Inflammatory macrophage treated with lipopolysaccharide for 4 hours (primary cell): ENCODE measurements around the gene DIAPH2.
"Not testable (repeated sequence)": the region's sequence is repeated elsewhere in the genome, so short reads cannot be mapped to it uniquely, and the experiment has no call there.

Experiments
- DNase-seq: peaks from one replicate; pipeline ENCODE4 v3.0.0-alpha.2; 2020

Gene DIAPH2

DNA sequence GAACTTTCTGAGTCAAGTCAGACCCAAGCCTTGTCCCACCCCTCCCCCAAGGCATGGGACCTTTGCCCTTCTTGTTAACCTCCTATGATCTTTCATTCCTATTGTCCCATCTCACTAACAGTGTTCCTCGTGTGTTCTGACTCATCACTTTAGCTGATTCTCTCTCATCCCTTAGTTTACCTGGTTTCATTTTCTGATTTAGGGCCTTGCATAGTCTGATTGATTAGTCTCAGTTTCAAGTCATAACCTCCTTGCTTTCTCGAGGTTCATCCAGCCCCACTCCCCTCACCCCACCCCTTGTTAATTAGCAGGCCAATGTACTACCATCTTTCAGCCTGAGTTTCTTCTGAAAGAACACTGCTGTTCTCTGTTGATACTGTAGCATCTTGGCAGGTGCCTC lies 716.5 kb downstream of the DIAPH2 start:
- DNase-seq = no peak

DNA sequence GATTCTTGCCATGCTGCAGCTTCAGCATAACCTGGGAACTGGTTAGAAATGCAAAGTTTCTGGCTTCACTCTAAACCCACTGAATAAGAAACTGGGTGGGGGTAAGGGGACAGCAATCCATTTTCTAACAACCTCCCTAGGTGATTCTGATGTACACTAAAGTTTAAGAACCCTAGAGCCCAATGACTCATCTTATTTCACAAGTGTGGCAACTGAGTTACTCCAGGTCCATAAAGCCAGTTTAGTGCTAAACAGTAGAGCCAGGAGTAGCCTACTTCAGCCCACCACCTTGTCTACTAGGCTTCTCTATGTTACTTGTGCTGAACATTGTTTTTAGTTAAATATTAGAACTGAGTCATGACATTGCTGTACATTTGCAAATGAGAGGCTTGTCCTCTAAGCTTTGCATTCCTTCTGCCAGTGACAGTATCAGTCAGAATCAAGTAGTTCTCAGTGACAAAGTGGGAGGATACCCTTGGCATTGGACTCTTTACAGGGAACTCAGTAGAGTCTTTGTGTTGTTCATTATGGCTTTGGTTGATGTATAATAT lies 717.0 kb downstream of the DIAPH2 start:
- no peak for DNase-seq

DNA sequence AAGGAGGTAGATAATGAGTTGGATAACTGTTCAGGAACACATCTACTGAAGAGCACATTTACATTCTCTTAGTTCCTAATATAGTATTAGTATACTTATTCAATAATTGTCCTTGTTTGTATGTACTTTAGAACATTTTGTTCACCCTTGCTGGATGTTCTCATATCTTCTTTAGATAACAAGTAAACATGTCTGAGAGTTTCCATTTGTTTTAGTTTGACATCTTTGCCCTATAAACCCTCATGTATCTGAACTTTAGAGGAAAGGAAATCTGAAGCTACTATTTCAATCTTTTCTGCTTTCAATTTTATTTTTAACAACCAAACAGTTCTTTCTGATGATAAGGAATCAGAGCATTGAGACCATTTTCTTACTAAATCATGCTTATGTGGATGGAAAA lies 717.7 kb downstream of the DIAPH2 start:
- DNase-seq = no peak

DNA sequence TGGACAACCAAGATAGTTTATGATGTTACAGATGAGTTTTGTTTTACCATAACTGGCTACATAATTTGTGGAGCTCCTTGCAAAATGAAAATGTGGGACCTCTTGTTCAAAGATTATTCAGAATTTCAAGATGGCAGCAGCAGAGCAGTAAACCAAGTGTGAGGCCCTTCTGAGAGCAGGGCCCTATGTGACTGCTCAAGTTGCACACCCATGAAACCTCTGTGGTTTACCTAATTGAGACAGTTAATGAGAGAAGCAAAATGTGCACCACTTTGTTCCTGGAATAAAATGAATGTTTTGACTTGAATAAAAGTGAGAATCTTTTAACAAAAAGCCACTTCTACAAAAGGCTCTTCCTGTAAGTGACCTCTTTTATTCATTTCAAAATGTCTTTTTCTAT lies 718.3 kb downstream of the DIAPH2 start:
- DNase-seq = no peak

DNA sequence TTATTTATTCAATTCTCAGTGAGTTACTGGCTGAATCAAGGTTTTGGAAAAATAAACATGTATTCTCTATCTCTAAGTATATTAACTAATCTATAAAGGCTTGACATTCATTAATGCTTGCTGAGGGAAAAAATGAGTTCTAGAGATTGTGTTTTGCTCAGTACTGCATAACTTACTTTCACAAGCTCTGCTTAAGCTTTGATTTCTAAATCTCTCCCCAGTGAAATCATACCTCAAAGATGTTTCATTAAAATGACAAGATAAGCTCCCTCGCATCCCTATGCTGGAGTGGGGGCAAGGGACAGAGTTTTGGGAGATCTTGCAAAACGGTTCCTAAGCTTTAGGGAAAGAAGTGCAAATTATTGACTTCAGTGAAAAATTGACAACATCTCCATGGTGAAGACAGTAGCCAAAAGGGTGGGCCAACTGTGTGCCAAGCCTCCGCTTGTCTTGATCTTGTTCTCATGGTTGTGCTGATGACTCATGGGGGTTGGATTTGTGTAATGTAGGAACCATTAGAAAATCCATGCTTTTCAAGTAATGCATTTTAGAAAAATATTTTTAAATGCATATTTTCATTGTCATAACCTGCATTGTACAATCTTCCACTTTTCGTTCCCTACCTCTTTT lies 720.5 kb downstream of the DIAPH2 start:
- no peak for DNase-seq

DNA sequence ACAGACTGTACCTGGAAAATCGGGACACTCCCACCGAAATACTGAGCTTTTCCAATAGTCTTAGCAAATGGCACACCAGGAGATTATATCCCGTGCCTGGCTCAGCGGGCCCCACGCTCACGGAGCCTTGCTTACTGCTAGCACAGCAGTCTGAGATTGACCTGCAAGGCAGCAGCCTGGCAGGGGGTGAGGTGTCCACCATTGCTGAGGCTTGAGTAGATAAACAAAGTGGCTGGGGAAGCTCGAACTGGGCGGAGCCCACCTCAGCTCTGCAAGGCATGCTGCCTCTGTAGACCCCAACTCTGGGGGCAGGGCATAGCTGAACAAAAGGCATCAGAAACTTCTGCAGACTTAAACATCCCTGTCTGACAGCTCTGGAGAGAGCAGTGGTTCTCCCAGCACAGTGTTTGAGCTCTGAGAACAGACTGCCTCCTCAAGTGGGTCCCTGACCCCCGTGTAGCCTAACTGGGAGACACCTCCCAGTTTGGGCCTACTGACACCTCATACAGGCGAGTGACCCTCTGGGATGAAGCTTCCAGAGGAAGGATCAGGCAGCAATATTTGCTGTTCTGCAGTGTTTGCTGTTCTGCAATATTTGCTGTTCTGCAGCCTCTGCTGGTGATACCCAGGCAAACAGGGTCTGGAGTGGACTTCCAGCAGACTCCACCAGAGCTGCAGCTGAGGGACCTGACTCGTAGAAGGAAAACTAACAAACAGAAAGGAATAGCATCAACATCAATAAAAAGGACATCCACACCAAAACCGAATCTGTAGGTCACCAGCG lies 725.2 kb downstream of the DIAPH2 start:
- not testable (repeated sequence) for DNase-seq

DNA sequence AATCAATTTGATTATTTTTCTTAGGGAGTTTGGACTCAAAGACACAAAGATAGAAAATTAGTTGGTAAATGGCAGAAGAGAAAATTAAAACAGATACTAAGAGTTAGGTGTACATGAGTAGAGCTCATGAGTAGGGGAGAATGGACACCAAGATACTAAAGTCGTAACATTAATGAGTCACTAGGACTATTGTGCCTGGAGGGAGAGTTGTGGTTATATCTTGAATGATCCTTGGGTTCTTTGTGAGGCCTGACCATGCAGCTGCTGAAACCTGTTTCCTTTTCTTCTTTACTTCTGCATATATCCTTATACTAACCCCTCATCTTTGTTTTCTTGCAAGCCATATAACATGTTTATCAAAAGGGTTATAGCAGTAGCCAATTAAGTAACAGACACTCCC lies 731.8 kb downstream of the DIAPH2 start:
- DNase-seq = no peak

DNA sequence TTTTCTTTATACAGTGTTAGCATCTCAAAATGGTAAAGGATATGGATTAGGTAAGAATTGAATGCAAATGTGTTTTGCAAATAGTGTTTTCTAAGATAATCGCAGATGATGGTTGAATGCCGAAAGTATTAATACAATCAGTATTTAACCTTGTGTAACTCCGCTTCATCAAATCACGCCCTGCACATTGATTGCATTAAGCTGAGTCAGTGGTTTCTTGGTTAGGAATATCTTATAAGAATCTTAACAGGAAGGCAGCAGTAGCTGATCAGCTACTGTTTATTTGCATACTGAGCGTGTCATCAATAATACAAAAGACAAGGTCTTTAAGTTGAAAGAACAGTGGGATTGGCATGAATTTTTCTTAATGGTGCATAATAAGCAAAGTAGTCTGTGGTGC lies 744.5 kb downstream of the DIAPH2 start:
- DNase-seq = no peak

DNA sequence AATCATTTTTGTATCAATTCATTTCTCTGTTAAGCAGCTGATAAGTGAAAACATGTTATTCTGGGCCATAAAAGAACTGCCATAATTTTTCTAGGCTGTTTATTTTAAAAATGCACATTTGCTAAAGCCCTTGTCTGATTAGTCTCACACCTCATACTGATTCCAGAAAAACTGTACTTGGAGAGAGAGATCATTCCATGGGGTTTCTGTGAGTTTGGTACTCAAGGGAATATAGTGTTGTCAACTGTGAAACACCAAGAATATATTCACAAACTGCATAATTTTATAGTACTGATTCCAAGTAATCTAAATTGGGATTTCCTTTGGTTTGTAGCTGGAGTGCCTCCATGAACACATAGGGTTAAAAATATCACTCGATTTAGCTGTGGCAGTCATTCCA lies 746.6 kb downstream of the DIAPH2 start:
- DNase-seq = no peak

DNA sequence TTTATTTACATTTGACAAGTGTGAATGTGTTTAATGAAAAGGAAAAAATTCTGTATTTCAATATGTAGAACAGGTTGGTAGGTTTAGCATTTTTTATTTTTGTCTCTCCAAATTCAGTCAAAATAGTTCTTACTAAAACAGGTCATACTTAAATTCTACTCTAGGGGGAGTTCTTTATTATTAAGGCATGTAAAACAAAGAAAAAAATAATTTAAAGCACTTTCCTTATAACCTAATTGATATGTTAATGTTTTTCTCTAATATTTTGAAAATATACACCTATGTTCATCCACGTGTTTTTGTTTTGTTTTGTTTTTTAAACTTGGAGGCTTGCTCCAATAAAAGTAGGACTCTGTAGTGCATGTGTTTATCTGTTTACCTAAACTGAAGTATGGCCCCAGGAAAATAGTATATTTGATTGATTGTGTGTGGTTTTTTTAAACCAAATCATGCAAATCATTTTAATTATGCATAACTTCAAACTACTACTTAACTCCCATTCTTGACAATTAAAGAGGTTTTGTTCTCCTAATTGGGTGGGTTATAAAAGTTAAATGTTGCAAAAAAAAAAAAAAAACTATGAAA lies 761.7 kb downstream of the DIAPH2 start:
- no peak for DNase-seq

DNA sequence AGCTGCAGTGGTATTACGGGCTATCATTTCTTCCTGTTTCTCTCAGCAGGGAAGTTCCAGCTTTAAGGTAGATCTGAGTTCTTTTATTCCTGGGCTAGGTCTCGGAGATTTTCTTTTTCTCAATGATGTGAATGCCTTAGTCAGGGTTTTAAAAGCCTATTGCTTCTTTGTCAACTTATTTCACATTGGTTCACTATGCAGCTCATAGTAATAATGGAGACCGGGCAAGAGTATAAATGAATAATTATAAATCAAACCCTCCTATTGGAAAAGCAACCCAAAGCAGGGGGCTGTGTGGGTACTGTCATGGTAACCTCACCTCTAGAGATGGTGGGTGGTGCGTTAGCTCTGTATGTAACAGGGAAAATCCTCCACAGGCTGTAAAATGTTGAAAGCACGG lies 762.7 kb downstream of the DIAPH2 start:
- no peak for DNase-seq

DNA sequence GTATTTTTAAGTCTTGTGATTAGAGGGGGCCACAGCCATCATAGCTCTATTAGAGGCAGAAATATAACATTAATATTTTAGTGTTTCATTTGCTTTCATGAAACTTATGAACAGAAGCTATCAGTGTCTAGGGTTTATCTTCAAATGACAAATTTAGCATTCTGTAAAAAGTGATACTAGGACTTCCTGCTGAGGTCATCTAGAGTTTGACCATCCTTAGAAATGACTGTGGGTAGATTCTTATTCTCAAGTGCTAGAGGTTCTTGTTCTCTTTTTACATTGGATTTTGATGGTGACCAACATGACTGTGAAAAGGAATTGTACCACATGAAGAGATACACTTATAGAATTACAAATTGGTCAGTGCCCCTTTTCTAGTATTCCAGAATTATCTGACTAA lies 767.6 kb downstream of the DIAPH2 start:
- no peak for DNase-seq

DNA sequence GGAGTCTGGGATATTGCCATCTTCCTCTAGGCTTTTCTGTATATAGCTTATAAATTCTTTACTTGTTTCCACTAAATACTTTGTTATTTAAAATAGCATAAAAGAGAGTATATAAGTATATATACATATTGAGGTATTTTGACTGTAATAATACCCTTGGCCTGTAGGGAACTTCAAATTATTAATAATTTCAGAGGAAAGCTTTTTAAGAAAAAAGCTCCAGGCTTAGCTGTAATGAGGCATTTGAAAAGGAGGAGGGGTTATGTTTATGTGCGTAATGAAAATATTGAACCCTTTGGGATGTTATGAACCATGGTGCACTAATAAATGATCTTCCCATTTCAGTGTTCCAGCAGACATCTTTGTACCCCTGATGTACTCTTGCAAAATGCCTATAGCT lies 777.1 kb downstream of the DIAPH2 start:
- no peak for DNase-seq

DNA sequence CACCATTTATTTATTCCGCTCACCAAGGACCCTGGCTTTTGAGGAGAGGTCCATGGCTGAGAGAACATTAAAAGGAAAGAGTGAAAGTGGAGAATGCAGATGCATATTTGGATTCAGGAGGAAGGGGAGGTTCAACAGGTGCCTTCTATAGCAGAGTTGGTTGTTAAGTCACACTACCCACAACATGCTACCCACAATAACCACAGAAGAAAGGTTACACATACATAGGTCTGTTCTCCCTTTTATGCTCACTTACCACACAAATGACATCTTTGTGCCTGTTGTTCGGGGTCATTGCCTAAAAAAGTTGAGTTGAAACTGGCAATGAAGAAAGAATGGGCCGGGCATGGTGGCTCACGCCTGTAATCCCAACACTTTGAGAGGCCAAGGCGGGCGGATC lies 786.4 kb downstream of the DIAPH2 start:
- DNase-seq = no peak

DNA sequence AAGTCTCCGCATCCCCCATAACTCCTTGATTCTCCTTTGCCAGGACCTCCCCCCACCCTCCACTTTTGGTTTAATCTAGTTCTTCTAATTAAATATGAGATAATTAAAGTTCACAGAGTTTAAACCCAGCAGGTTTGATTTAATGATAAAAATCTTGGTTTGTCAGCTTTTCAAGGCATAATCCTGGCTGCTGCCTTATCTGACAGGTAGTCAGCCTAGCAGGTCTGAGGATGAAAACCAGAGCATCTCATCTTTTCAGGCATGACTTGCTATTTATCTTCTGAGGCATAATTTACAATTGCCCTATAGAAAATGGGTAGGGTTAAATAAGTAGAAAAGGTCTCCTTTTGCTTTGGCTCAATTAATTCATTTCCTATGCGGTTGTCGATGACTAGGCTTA lies 790.3 kb downstream of the DIAPH2 start:
- no peak for DNase-seq

DNA sequence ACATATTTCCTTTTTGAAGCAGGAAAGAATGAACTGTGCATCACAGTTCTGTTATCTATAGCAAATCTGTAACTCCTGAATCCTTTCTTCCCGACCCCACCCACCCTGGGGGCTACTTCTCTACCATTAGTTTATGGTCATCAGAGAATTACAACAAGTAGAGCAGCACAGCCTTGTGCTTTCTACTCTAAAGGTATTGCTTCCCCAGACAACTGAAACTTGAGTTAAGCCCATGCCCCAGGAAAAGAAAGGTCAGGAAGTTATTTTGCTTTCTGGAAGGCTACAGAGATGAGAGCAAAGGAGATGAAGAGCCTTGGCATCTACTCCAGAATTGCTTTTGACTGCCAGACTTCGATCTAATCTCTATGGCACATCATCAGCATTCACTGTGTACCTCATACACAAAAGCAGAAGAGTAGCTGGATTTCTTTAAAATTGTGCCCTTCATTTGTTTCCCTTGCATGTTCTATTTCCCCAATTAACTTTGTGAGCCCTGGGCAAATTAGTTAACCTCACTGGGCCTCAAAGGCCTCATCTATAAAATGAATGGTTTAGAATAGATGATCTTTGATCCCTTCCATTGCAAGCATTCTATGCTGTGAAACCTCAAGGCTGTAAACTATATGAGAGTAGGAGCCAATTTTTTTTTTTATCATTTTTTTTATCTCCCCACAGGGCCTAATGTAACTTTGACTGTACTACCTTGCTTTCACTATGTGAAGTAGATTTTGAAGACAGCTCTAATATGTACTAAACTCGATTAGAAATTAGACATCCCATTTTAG lies 794.7 kb downstream of the DIAPH2 start:
- no peak for DNase-seq

DNA sequence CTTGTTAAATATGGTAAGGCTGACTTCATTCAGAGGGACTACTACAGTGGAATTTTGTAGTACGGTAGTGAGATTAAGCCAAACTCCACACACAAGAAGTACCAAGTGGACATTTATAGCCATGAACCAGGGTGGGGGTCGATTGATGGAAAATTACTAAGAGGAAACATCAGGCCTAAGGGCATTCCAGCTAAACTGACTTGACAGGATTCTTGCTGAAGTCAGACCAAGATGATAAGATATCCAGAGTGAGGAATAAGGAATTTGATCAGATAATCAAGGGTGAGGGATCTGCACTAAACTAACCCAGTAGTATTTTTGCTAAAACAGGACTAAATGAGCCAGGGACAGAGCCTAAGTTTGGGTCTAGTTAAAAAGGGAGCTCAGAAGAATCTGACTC lies 796.6 kb downstream of the DIAPH2 start:
- no peak for DNase-seq

DNA sequence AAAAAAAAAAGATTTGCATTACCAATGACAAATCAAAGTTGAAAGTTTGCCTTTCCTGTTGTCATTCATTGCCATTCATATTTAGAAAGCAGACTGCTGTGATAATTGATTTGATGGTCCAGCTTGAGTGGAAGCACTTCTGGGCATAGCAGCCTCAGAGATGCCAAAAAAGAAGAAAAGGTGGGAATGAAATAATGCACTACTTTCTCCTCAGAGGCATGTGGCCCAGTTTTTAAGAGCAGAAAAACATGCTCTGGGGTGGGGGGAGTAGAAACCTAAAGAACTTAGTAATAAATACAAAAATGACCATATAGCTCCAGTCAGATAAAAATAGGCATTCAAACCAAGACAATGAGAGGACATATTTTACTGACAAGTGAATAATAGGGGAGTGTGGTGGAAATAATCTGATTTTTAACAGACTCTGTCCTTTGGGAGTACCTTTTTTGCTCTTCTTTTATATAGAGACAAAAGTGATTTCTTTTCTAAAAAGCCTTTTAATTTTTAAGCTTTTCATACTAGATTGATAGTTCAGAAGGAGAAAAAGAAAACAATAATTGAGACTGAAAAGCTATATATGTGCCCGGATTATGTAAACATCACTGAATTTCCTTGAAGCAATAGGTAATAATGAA lies 798.1 kb downstream of the DIAPH2 start:
- no peak for DNase-seq

DNA sequence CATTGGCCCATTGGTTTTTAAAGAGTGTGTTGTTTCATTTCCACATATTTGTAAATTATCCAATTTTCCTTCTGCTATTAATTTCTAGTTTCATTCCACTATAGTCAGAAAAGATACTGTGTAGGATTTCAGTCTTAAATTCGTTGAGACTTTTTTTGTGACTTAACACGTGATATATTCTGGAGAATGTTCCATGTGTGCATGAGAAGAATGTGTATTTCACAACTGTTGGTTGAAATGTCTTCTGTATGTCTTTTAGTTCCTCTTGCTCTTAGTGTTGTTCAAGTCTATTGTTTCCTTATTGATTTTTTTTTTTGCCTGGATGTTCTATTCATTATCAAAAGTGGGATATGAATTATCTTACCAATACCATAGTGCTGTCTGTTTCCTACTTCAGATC lies 806.0 kb downstream of the DIAPH2 start:
- no peak for DNase-seq

DNA sequence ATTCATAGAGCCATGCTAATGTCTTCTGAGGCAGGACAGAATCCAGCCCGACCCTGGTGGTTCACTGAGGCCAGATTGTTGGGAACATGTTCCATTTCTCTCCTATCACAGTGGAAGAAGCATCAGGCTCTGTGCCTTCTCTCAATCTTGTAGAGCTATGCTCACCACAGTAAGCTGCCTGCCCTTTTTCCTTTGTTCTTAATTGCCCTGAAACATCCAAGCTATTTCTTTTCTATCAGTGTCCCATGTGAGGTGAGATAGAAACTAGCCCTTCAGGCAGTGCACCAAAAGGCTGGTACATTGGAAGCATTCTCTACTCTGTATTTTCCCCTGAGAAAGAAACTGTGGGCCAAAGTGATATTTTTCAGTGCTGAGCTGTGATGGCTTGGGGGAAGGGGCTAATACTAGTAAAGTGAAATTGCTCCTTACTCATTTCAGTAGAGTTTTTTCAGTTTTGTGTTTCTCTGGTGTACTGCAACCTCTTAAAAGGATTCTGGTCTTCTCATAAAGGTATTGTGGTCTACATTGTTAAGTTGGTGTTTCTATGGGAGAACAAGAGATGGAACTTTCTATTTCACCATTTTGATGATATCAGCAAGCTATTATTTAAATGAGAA lies 810.2 kb downstream of the DIAPH2 start:
- no peak for DNase-seq

DNA sequence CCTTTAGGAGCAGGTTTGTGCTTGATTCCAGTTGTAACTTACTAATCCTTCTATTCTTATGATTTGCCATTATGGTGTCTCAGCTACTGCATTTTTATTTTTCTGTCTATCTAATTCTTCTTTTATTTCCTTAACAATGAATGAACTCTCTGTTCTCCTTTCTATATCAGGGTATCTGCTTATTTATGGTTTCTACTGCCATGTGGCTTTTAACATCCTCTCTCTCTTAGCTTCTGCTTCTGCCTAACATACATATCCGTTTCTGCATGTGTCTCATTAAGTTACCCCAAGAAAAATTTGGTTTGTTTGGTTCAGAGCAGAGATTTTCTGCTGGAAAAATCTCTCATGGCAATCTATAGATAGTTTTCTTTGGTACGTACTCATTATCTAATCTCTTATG lies 813.5 kb downstream of the DIAPH2 start:
- no peak for DNase-seq

DNA sequence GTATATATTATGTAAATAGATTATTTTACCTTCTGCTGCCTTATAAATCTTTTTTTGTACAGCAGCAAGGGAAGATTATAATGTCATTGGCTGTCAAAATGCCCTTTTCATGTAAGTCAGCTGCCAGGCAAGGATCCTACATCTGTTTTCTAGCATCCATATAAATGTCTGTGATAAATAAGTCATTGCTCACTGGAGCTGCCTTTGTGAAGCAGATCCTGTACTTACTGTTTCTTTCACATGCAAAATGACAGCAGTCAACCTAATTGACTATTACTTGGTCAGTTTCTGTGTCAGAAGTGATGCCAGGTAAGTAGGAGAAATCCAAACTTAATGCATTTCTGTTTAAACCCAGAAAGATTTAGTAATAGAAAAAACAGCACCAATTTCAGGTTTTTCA lies 819.8 kb downstream of the DIAPH2 start:
- no peak for DNase-seq
